HG03432 (cell line): Measurements from ENCODE around the gene ERCC6L.
A peak's percentile ranks its signal among the peaks of the same experiment; 100 is the strongest.
"Not testable (repeated sequence)": the region's sequence is repeated elsewhere in the genome, so short reads cannot be mapped to it uniquely, and the experiment has no call there.

Experiments used
- ATAC-seq: cut with Tn5 transposase; IDR thresholded peaks from one replicate; pipeline ENCODE4 v1.9.1; 2021; ENCODE audit warnings: mild to moderate bottlenecking, moderate library complexity; ENCODE audit not compliant: unreplicated experiment

ERCC6L gene

DNA sequence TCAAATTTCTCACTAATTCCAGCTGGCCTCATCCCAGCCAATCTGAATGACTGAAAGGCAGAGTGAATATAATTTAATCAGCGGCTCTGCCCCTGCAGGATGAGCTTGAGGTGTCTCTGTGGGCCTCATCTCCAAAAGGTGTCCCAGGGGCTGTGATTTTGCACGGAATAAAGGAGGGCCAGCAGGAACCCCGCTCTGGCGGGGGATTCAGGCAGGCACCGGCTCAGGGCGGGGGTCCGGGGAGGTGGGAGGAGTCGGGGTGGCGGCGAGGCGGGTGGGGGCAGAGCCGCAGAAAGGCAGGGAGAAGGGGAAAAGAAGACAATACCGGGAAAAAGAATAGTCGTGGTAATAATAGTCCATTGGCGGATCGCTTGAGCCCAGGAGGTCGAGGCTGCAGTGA lies 16.0 kb upstream of the ERCC6L start:
- ATAC-seq, result no peak

DNA sequence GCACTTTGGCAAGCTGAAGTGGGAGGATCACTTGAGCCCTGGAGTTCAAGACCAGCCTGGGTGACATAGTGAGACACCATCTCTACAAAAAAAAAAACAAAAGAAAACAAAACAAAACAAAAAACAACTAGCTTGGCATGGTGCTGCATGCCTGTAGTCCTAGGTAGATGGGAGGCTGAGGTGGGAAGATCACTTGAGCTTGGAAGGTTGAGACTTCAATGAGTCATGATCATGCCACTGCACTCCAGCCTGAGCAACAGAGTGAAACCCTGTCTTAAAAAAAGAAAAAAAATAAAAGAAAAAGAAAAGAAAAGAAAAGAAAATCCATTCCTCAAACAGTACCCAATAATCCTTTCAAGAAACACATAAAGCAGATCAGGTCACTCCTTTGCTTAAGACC lies 14.9 kb upstream of the ERCC6L start:
- no peak for ATAC-seq

DNA sequence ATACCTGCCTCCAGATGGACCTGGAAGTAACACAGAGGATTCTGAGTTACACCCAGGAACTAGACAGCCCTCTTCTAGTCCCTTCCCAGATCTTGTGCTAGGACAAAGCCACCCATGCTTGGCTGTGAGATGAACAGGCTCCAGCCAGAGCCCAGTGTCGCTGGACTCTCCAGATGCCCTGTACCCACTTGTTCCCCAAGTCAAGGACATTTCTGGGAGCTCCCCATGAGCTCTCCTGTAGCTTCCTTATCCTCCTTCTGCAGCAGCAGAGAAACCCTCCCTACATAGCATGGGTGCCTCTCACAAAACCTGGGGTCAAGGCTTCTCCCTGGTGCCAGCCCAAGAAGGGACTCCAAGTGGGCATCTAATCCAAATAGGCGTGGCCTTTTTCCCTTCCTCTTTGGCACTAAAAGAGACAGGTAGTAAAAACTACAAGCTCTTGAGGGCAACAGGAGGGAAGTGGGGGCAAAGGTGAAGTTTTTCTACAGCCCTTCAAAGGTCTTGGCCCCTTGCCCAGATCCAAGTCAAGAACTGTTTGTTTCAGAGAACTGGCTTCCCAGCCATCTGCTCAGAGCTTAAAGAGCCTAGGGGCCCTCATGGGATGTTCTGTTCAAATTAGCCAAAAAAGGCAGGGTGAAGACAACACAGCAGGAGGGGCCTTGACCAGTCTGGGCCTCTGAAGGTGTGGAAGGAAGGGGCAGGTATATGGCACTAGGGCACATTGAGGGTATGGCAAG lies 8.5 kb upstream of the ERCC6L start:
- no peak for ATAC-seq

DNA sequence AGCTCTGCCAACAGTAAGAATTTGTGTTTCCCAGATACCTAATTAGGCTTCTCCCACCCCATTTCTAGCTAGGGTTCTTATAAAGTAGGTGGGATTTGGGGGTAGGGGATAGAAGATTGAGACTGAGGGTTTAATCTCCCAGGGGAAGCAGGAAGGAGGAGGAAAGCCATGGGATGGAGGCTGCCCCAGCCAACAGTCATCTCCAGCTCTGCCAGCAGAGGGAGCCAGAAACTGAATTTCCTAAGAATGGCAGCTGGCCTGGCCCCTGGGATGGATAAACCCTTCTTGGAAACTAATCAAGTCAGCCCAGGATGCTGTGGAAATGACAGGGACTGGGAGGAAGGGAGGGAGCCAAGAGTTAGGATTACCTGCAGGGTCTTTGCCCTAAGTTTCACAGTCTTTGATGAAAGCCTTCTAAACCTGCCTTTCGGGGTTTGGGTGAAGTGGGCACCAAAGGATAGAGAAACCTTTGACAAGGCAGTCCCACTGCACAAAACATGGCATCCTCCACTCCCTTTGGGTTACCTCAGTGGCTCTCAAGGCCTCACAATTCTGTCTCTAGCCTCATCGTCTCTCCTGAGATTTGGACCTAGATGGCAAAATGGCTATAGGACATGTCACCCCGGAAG lies 6.7 kb upstream of the ERCC6L start:
- ATAC-seq, result no peak

DNA sequence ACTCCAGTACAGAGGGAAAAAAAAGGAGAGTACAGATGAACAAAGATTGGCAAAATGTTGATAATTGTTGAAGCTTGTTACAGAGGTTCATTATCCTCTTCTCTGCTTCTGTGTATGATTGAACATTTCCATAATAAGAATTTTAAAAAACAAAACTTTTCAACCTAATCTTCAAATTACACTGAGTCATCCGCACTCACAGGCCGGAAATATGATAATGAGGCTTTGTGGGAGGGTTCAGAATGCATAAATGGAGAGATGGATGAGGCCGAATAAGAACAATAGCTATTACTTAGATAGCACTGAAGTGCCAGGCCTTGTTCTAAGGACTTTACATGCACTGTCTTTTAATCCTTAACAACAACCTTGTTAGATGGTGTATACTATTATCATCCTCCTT lies 4.6 kb upstream of the ERCC6L start:
- no peak for ATAC-seq

DNA sequence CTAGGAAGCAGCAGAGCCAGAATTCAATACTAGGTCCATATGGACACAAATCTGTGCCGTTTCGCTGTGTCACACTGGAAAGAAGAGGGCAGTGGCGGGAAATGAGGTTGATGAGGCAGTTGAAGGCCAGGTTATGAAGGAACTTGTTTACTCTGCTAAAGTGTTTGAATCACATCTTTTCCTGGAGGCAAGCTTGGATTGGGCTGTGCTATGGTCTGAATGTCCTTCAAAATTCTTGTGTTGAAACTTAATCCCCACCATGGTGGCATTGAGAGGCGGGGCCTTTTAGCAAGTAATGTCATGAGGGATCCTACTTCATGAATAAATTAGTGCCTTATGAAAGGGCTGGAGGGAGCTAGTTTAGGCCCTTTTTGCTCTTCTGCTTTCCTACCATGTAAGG lies 2.1 kb upstream of the ERCC6L start:
- no peak for ATAC-seq

- no peak for ATAC-seq
Observed at GRCh38 chrX:72238183-72238582, 644 bp downstream of the ERCC6L start.

- no peak for ATAC-seq
Observed at GRCh38 chrX:72236841-72237240, 2.0 kb downstream of the ERCC6L start.

DNA sequence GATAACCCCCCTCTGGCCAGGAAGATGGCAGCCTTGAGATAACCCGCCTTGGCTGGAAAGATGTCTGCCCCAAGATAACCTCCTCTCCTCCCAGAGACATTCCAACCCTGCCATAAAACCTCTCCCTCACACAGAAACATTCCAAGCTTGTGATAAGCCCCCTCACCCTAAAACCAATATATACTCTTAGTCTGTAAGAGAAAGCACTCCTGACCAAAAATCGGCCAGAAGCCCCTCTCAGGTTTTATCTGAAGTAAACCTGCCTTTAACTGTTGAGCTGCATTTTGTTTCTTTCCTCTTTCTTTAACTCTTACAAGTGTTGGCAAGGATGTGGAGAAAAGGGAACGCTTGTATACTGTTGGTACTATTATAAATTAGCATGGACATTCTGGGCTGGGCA lies 8.5 kb downstream of the ERCC6L start:
- no peak for ATAC-seq

- not testable (repeated sequence) for ATAC-seq
Observed at GRCh38 chrX:72220375-72220774, 18.5 kb downstream of the ERCC6L start.

DNA sequence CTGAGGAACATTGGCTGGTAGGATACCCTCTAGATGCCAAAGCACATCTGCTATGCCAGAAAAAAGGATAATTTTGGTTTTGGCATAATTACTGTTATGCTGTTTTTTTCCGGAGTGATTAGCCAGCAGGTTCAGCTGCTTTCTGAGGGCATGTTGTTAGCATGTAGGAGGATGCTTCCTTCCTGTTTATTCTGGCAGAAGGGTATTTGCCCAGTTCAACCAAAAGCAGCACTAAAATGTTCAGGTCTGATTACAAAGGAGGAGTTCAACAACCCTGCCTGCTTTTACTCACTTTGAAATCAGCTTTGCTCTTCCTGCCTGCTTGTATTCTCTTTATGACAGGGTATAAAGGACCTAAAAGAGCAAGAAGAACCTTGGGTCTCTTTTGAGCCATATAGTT lies 21.9 kb downstream of the ERCC6L start:
- ATAC-seq, result no peak

DNA sequence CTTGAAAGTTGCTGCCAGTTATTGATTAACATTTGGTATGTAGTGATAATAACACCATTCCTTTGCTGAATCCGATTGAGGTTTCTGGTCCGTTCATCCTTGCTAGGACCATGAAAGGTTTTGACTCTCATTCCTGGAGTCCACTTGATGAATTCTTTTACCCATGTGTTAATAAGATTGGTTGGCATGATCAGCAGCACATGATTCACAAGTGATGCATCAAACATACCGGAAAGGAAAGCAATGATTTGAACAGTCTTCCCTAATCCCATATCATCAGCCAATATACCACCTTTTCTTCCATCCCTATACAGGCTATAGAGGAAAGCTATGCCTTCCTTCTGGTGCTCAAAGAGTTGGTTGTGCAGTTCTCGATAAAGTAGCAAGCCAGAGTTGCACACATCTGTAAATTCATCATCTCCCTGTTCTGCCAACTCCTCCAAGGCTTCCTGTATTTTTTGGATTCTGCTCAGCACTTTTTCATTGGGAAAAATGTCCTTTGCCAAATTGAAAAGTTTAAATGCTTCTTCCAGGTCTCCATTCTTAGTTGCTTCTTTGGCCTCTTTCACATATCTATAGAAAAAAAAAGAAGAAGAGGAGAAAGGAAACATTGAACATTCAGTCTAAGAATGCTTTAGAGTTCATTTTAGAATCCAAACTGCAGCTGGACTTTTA lies 30.6 kb downstream of the ERCC6L start:
- ATAC-seq, result no peak

DNA sequence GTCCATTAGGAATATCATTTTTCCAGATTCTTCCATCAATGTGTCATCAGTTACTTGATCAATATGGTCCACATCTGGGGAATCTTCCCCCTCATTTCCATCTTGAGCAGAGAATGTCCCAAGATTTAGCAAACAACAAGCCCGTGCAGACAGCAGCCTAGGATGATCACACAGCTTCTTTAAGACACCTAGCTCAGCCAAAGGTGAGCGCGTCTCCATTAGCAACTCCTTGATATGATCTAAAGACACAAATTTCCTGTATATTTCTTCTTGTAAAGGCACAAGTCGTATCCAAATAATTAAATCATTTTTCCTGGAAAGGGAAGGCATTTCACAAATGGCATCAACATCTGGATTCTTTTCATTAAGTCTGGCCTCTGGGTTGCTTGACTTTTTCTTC lies 31.5 kb downstream of the ERCC6L start:
- no peak for ATAC-seq

DNA sequence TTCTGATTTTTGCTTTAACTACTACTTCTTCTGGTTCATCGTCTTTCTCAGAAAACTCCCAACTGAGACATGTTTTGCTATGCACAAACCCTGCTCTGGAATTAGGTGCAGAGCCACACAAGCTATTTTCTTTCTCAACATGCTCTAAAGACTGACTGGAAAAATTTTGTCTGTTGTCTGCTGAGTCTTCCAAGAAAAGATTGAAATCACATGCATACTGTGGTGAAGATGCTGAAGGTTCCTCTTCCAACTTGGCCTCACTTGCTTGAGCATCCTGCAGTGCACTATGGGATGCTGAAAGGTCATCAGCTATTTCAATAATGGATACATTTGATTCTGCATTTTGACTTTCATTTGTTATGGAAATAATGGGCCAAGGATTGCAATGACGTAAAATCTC lies 33.1 kb downstream of the ERCC6L start:
- no peak for ATAC-seq

- no peak for ATAC-seq
Observed at GRCh38 chrX:72203421-72203820, 35.4 kb downstream of the ERCC6L start.

GRCh38 chrX:72202792-72203401 lies 35.9 kb downstream of the ERCC6L start:
- ATAC-seq, result no peak

- no peak for ATAC-seq
Observed at GRCh38 chrX:72201836-72202536, 36.8 kb downstream of the ERCC6L start.

GRCh38 chrX:72182924-72183323 lies 55.9 kb downstream of the ERCC6L start:
- ATAC-seq, result no peak

DNA sequence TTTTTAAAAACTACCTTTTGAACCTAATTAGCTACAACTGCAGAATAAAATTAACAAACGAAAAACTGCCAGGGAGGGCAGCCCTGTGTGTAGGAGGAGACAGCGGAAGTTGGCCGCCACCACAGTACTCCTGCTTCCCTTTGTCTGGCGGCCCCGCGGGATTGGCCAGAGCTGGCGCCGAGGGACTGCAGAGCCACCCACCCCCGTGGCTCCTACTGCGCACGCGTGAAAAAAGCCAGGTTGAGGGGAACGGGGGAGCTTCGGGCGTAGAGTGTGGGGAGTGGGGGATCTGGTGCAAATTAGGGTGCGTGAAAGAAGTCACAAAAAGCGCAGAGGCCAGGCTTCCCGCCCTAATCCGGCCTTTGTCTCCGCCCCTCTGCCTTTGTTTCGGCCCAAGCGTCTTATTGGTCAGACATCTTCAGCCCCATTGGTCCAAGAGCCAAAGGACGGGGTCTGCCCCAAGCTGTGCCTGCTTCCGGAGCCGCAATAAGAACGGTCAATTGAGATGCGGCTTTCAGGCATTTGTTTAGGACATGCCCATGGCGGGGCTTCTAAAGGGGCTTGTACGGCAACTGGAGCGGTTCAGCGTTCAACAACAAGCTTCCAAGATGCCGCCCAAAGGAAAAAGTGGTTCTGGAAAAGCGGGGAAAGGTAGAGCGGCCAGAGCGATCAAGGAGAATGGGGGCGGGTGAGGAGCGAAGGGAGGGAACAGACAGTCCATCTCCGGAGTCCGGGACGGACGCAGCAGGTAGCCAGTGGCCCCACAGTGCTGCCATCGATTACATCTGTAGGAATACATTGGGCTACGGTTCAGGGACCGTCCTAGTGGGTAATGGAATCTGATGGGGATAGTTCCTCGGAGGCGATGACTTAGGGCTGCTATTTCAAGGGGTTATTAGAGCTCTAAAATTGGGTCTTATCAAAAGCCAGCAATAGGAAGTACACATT lies 57.4 kb downstream of the ERCC6L start, which contains the start of gene PIN4:
Gene PIN4, plus strand, starts transcription at position 580 of the 948 bp plus-strand sequence. Its CDS starts 29 bp downstream, at position 609.
- peak; percentile 96 for ATAC-seq

- ATAC-seq, result no peak
Observed at GRCh38 chrX:72180539-72180938, 58.3 kb downstream of the ERCC6L start.
